Measurements from ENCODE around the gene LRRC49. TPM values are rescaled to one million over a fixed set of nuclear protein-coding genes. Genes with fewer than 3 reads are reported as not detected.

The LRRC49 gene
- total RNA-seq, 1 donor from 2014 or later: 23.6 TPM

- peaks cover 3% of the 10 kb centered on the region for H3K4me1 Mint-ChIP-seq (ENCODE audit: low read depth)
- no peak overlapping the region for H3K4me3 Mint-ChIP-seq (ENCODE audit: low read depth)
- peaks cover 14% of the 10 kb centered on the region for H3K9me3 Mint-ChIP-seq (ENCODE audit: low read depth)
- H3K36me3 Mint-ChIP-seq (ENCODE audit: insufficient read depth): peaks cover 6% of the 10 kb centered on the region
- H3K27me3 Mint-ChIP-seq: no peaks in the 10 kb centered on the region
- H3K27ac Mint-ChIP-seq: no peak overlapping the region
- TF ChIP-seq, protein P1, sequence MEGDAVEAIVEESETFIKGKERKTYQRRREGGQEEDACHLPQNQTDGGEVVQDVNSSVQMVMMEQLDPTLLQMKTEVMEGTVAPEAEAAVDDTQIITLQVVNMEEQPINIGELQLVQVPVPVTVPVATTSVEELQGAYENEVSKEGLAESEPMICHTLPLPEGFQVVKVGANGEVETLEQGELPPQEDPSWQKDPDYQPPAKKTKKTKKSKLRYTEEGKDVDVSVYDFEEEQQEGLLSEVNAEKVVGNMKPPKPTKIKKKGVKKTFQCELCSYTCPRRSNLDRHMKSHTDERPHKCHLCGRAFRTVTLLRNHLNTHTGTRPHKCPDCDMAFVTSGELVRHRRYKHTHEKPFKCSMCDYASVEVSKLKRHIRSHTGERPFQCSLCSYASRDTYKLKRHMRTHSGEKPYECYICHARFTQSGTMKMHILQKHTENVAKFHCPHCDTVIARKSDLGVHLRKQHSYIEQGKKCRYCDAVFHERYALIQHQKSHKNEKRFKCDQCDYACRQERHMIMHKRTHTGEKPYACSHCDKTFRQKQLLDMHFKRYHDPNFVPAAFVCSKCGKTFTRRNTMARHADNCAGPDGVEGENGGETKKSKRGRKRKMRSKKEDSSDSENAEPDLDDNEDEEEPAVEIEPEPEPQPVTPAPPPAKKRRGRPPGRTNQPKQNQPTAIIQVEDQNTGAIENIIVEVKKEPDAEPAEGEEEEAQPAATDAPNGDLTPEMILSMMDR (IDR thresholded peaks at IDR 0.05; ENCODE audit: unreplicated experiment): no peak
- no peak for DNase-seq (ENCODE audit: low spot score, unreplicated experiment)
Measured at GRCh38 chr15:70967646-70968045, 75.0 kb downstream of the LRRC49 start.

DNA sequence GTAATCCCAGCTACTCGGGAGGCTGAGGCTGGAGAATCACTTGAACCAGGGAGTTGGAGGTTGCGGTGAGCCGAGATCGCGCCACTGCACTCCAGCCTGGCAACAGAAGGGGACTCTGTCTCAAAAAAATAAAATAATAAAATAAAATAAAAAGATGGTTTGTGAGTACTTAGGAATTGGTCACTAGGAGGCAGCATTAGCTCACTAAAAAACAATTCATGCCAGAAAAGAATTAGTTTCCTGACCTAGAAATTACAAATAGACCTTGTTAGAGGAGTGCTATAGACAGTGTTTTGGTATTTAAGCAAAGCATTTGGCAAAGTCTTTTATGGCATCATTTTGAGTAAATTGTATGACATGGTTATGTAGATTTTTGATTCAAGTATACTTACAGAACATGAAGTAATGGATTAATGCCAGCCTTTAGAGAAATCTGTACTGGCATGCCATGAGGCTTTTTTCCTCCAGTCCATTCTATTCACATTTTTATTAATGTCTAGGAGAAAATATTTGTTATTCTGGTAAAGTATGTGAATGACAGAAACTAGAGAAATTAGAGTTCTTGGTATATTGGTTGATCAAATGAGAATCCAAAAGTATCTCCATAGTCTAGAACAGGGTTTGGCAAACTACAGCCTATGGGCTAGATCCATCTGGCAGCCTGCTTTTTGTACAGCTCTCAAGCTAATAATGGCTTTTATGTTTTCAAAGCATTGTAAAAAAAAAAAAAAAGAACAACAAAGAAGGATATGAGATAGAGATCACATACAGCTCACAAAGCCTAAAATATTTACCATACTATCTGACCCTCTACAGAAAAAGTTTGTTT is 81.6 kb downstream of the LRRC49 start:
- Mint-ChIP-seq H3K36me3 (ENCODE audit: insufficient read depth) (peaks cover 2% of the 10 kb centered on the region), H3K27ac (no peak overlapping the region), H3K4me1 (ENCODE audit: low read depth) (no peaks in the 10 kb centered on the region), H3K4me3 (ENCODE audit: low read depth) (no peak overlapping the region), H3K9me3 (ENCODE audit: low read depth) (peaks cover 8% of the 10 kb centered on the region), H3K27me3 (no peaks in the 10 kb centered on the region)
- TF ChIP-seq, protein P1 (IDR thresholded peaks at IDR 0.05; ENCODE audit: unreplicated experiment): peak; percentile 54
- DNase-seq (ENCODE audit: low spot score, unreplicated experiment): no peak

DNA sequence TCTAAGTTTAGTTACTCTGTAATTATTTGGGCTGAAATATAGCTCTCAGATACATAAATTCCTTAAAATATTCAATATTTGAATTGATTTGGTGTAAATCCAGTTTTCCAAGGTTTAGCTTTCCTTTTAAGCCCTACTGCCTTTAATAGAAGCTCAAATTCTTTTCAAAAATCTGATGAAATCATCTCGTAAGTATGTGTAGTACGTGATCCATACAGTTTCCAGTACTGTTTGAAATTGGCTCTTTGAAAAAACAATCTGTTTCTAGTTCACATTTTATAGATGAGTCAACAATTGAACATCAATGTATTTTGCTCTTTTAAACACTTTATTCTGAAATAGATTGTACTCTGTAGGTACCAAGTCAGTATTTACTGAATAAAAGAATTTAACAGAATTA is 84.2 kb downstream of the LRRC49 start:
- TF ChIP-seq, protein P1 (IDR thresholded peaks at IDR 0.05; ENCODE audit: unreplicated experiment): no peak
- H3K27ac Mint-ChIP-seq: no peak overlapping the region
- H3K27me3 Mint-ChIP-seq: no peaks in the 10 kb centered on the region

GRCh38 chr15:70995383-70995970 is 102.9 kb downstream of the LRRC49 start:
- H3K27ac Mint-ChIP-seq: no peak overlapping the region
- TF ChIP-seq, protein P1 (IDR thresholded peaks at IDR 0.05; ENCODE audit: unreplicated experiment): no peak
- peaks cover 19% of the 10 kb centered on the region for H3K9me3 Mint-ChIP-seq (ENCODE audit: low read depth)
- peaks cover 43% of the 10 kb centered on the region for H3K36me3 Mint-ChIP-seq (ENCODE audit: insufficient read depth)
- no peaks in the 10 kb centered on the region for H3K27me3 Mint-ChIP-seq
- DNase-seq (ENCODE audit: low spot score, unreplicated experiment): no peak
- no peak overlapping the region for H3K4me3 Mint-ChIP-seq (ENCODE audit: low read depth)
- no peaks in the 10 kb centered on the region for H3K4me1 Mint-ChIP-seq (ENCODE audit: low read depth)

More for the DNA sequence above, 84.2 kb downstream of the LRRC49 start:
- H3K36me3 Mint-ChIP-seq (ENCODE audit: insufficient read depth): peaks cover 2% of the 10 kb centered on the region
- no peak overlapping the region for H3K4me3 Mint-ChIP-seq (ENCODE audit: low read depth)
- DNase-seq (ENCODE audit: low spot score, unreplicated experiment): no peak
- H3K9me3 Mint-ChIP-seq (ENCODE audit: low read depth): no peaks in the 10 kb centered on the region
- no peaks in the 10 kb centered on the region for H3K4me1 Mint-ChIP-seq (ENCODE audit: low read depth)

GRCh38 chr15:70998319-70998718 is 105.7 kb downstream of the LRRC49 start:
- H3K27me3 Mint-ChIP-seq: no peaks in the 10 kb centered on the region
- no peak overlapping the region for H3K27ac Mint-ChIP-seq
- no peaks in the 10 kb centered on the region for H3K4me1 Mint-ChIP-seq (ENCODE audit: low read depth)
- TF ChIP-seq, protein P1 (IDR thresholded peaks at IDR 0.05; ENCODE audit: unreplicated experiment): no peak
- peaks cover 24% of the 10 kb centered on the region for H3K36me3 Mint-ChIP-seq (ENCODE audit: insufficient read depth)
- no peak overlapping the region for H3K4me3 Mint-ChIP-seq (ENCODE audit: low read depth)
- no peak for DNase-seq (ENCODE audit: low spot score, unreplicated experiment)
- peaks cover 15% of the 10 kb centered on the region for H3K9me3 Mint-ChIP-seq (ENCODE audit: low read depth)

All from progenitor cell of endocrine pancreas (in vitro differentiated cells).